Endothelial cell (in vitro differentiated cells): ENCODE measurements around the gene CRHBP. TPM values are rescaled to one million over a fixed set of nuclear protein-coding genes. Genes with fewer than 3 reads are reported as not detected.

Experiments used
- DNase-seq: peaks from one replicate; pipeline ENCODE4 v3.0.0; 2021; ENCODE audit warnings: low spot score
- H3K27ac Mint-ChIP-seq: one replicate; pipeline ENCODE4 v1.8.0; 2021; ENCODE audit warnings: mixed read lengths, inconsistent platforms; ENCODE audit not compliant: unreplicated experiment
- H3K27me3 Mint-ChIP-seq: one replicate; pipeline ENCODE4 v1.8.0; 2021; ENCODE audit warnings: mild to moderate bottlenecking, moderate library complexity, mixed read lengths, inconsistent platforms; ENCODE audit not compliant: unreplicated experiment
- H3K36me3 Mint-ChIP-seq: one replicate; pipeline ENCODE4 v1.8.0; 2021; ENCODE audit warnings: mild to moderate bottlenecking, low read depth, mixed read lengths, inconsistent platforms; ENCODE audit not compliant: unreplicated experiment
- H3K4me1 Mint-ChIP-seq: one replicate; pipeline ENCODE4 v1.8.0; 2021; ENCODE audit warnings: mild to moderate bottlenecking, mixed read lengths, inconsistent platforms; ENCODE audit not compliant: unreplicated experiment
- H3K4me3 Mint-ChIP-seq: one replicate; pipeline ENCODE4 v1.8.0; 2021; ENCODE audit warnings: mild to moderate bottlenecking, mixed read lengths, inconsistent platforms; ENCODE audit not compliant: unreplicated experiment
- H3K9me3 Mint-ChIP-seq: one replicate; pipeline ENCODE4 v1.8.0; 2021; ENCODE audit warnings: mixed read lengths, inconsistent platforms; ENCODE audit not compliant: unreplicated experiment
- CTCF ChIP-seq: fragments of 200-600 bp; sonication (generic); IDR thresholded peaks from one replicate; pipeline ENCODE4 v1.5.0; 2021; ENCODE audit warnings: antibody characterized with exemption; ENCODE audit not compliant: unreplicated experiment
- total RNA-seq: library from RNA; stranded (reverse); fragmentation: NEBNext Ultra II Directional; extraction: Animal tissue kit (Norgen Biotek cat#: 25700); gene quantifications from one replicate; pipeline ENCODE4 v1.2.1, GENCODE V29; 2021; ENCODE audit not compliant: unreplicated experiment

CRHBP gene
- total RNA-seq, 1 donor from 2014 or later: 108 TPM

- Mint-ChIP-seq H3K9me3 (no peaks in the 10 kb centered on the region), H3K27ac (no peak overlapping the region), H3K4me1 (no peaks in the 10 kb centered on the region), H3K36me3 (no peaks in the 10 kb centered on the region), H3K27me3 (no peaks in the 10 kb centered on the region), H3K4me3 (no peak overlapping the region)
- no peak for TF ChIP-seq CTCF
- no peak for DNase-seq
Measured at GRCh38 chr5:77003246-77003645, 50.4 kb downstream of the CRHBP start.

GRCh38 chr5:77006124-77006523, 53.3 kb downstream of the CRHBP start:
- TF ChIP-seq CTCF: no peak
- H3K4me1 Mint-ChIP-seq: no peaks in the 10 kb centered on the region
- DNase-seq: no peak
- H3K36me3 Mint-ChIP-seq: no peaks in the 10 kb centered on the region
- no peaks in the 10 kb centered on the region for H3K9me3 Mint-ChIP-seq
- no peaks in the 10 kb centered on the region for H3K27me3 Mint-ChIP-seq
- H3K27ac Mint-ChIP-seq: no peak overlapping the region
- no peak overlapping the region for H3K4me3 Mint-ChIP-seq

GRCh38 chr5:77008413-77008812, 55.6 kb downstream of the CRHBP start:
- no peak overlapping the region for H3K4me3 Mint-ChIP-seq
- DNase-seq: no peak
- peaks cover 3% of the 10 kb centered on the region for H3K4me1 Mint-ChIP-seq
- H3K27me3 Mint-ChIP-seq: no peaks in the 10 kb centered on the region
- no peak overlapping the region for H3K27ac Mint-ChIP-seq
- TF ChIP-seq CTCF: no peak
- H3K9me3 Mint-ChIP-seq: no peaks in the 10 kb centered on the region
- H3K36me3 Mint-ChIP-seq: no peaks in the 10 kb centered on the region

- Mint-ChIP-seq H3K36me3 (no peaks in the 10 kb centered on the region), H3K4me3 (no peak overlapping the region), H3K27me3 (no peaks in the 10 kb centered on the region), H3K27ac (no peak overlapping the region), H3K9me3 (no peaks in the 10 kb centered on the region), H3K4me1 (peaks cover 3% of the 10 kb centered on the region)
- no peak for DNase-seq
- TF ChIP-seq CTCF: no peak
Measured at GRCh38 chr5:77010243-77010642, 57.4 kb downstream of the CRHBP start.

- no peak for TF ChIP-seq CTCF
- no peak for DNase-seq
- Mint-ChIP-seq H3K9me3 (no peaks in the 10 kb centered on the region), H3K36me3 (no peaks in the 10 kb centered on the region), H3K4me1 (peaks cover 3% of the 10 kb centered on the region), H3K4me3 (no peak overlapping the region), H3K27me3 (no peaks in the 10 kb centered on the region), H3K27ac (no peak overlapping the region)
Measured at GRCh38 chr5:77011498-77011897, 58.7 kb downstream of the CRHBP start.
